ENCODE data around the gene MRPL46.

GRCh38 chr15:88491158-88491557, 24.0 kb upstream of the MRPL46 start:
- TF ChIP-seq POLR2A (IDR thresholded peaks at IDR 0.05) (no peak), CTCF (IDR thresholded peaks at IDR 0.05) (no peak)
